Right renal pelvis (tissue), 4 donors: Measurements from ENCODE around the gene NBPF20. TPM values are rescaled to one million over a fixed set of nuclear protein-coding genes. Genes with fewer than 3 reads are reported as not detected.
"Not testable (repeated sequence)": the region's sequence is repeated elsewhere in the genome, so short reads cannot be mapped to it uniquely, and the experiment has no call there.

Source experiments
- DNase-seq, 4 donors: peaks; one replicate each; pipeline ENCODE4 v3.0.0-alpha.2; 2013; ENCODE audit warnings: low read depth in 4 of 4, low spot score in 3 of 4, missing footprints in 1 of 4
- polyA plus RNA-seq, 4 donors: library from polyadenylated mRNA; unstranded; fragments of 120-200 nt; gene quantifications; one replicate each; pipeline ENCODE4 v1.2.1, GENCODE V29; 2013; ENCODE audit not compliant: insufficient read length in 4 of 4

Gene NBPF20, protein sequence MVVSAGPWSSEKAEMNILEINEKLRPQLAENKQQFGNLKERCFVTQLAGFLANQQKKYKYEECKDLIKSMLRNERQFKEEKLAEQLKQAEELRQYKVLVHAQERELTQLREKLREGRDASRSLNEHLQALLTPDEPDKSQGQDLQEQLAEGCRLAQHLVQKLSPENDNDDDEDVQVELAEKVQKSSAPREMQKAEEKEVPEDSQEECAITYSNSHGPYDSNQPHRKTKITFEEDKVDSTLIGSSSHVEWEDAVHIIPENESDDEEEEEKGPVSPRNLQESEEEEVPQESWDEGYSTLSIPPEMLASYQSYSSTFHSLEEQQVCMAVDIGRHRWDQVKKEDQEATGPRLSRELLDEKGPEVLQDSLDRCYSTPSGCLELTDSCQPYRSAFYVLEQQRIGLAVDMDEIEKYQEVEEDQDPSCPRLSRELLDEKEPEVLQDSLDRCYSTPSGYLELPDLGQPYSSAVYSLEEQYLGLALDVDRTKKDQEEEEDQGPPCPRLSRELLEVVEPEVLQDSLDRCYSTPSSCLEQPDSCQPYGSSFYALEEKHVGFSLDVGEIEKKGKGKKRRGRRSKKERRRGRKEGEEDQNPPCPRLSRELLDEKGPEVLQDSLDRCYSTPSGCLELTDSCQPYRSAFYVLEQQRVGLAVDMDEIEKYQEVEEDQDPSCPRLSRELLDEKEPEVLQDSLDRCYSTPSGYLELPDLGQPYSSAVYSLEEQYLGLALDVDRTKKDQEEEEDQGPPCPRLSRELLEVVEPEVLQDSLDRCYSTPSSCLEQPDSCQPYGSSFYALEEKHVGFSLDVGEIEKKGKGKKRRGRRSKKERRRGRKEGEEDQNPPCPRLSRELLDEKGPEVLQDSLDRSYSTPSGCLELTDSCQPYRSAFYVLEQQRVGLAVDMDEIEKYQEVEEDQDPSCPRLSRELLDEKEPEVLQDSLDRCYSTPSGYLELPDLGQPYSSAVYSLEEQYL (N-terminal part only)
- polyA plus RNA-seq = 1 to 10 TPM; 1.0 to 2.4 (median 1.5) TPM

DNA sequence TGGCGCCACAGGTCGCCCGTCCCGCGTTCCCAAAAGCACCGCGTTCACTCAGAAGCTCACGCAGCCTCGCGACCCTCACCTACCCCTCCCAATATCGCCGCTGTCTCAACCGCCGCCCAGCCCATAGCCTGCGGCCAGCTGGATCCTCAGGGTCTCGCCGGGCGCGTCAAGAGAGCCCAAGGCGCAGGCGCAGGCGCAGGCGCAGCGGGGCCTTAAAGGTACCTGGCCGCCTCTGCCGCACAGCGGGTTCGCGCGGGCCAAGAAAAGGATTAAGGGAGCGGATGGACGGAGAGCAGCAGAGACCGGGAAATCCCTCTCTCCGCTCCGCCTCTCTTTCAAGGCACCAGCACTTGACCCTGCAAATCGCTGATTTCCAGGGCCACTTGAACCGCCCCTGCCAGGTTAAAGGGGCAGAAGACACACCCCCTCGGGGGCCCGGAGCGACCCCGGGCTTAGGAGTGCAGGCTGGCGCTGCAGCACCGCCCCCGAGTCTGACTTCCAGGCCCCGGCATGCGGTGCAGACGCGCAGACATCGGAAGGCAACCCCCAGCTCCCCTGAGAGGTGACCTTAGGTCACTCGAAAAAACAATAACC lies at the start of gene NBPF20:
TSS of gene NBPF20 (minus strand) at position 168 of the 594 bp plus-strand sequence. CDS start 20,331 bp downstream, outside the sequence.
- DNase-seq = peak; percentile 48 to 60 (median 50)

DNA sequence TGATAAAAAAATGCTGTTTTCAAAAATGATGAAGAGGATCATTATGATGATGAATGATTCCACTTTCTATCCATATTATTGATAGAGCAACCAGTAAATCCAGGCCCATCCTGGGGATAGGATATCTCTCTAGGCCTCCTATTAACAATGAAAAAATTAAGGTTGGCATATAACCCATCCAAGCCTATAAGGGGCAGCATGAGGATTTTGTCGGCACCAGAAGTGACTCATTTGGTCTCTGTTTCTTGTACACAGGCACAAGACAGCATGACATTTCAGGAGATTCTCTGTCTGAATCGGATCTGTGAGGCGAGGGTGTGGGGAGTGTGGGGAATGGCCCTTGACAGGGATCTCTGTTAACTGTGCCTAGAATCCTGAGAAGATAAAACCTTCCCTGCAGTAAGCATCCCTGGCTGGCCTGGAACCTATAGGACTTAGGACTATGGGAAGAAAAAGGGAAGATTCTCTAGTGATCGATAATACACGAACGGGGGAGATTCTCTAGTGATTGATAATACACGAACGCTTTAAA lies 49.5 kb upstream of the NBPF20 start:
- DNase-seq = not testable (repeated sequence)

DNA sequence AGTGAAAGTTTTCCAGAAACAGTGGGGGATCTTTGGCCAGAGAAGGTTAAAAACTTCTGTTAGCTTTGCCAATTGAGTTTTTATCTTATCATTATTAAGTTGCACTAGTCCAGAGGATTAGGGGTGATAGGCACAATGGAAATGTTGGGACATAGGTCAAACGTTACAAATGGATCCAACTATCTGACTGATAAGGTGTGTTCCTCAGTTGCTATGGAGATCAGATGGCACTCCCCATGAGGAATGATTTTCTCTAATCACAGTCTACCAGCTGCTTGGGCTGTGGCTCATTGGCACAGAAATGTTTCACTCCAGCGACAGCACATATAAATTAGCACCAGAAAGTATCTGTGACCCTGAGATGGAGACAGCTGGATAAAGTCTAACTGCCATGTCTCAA lies 47.3 kb upstream of the NBPF20 start:
- DNase-seq = not testable (repeated sequence)

DNA sequence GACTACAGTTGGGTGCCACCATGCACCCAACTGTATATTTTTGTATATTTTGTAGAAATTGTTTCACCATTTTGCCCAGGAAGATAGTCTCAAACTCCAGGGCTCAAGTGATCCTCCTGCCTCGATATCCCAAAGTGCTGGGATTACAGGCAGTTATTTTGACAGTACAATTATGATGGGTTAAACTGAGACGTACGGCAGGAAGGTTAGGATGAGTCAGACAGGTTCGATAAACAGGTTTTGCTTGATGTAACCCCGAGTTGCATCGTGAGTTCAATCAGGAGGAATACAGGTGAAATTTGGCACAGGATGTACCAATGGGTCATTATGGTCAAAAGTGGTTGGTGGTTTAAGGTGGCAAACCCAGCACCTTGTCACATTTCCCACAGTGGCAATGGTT lies 46.0 kb upstream of the NBPF20 start:
- DNase-seq = not testable (repeated sequence)

DNA sequence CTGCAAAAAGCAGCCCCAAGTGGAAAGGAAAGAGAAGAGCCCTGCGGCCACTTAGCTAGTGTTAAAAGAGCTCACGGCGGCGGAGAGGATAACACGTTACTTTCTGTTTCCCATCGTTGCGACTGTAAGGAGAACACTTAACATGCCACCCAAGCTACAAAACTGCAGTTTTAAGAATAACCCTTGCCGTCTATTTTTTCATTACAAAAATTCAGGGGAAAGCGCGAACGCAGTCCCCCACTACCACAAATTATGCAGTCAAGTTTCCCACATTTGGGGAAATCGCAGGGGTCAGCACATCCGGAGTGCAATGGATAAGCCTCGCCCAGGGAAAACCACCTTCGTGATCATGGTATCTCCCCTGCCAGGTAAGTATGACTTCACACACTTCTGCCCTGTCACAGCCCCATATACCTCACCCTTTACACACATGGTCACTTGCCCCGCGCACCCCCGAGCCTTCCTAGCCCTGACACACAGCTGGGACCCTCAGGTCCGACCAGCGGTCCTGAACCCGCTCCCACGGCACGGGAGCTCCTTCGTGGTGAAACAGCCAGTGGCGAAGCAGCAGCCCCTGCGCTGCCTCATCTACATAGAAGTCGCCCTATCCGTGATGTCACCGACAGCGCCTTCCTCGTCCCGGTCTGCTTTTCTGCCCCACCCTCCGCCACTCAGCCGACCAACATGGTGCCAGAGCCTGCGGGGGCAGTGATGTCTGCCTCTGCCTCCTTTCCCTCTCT lies 40.2 kb upstream of the NBPF20 start:
- DNase-seq = peak; percentile 25 to 54 (median 28)

DNA sequence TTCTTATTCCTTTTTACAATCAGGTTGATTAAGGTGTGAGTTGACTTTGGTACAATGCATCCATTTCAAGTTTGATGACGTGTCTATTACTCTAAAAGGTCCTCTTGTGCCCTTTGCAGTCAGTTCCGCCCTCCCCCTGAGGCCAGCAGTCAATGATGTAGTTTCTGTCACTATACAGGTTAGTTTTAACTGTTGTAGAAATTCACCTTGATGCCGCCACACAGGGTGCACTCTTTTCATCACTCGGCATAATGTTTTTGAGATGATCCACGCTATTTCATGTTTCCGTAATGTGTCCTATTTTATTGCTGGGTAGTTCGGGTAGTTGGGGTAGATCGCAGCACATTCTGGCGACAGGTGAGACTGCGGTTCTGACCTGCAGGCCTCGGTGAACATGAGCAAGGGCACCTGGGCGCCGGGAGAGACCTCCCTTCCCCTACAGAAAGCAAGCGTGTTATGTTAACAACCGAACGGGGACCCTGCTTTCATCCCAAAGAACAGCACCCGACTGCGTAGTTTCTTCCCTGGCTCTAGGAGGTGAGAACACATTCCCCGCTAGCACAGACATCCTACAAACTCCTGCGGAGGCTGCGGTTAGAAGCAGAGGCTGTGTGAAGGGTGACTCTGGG lies 39.4 kb upstream of the NBPF20 start:
- DNase-seq = not testable (repeated sequence)

DNA sequence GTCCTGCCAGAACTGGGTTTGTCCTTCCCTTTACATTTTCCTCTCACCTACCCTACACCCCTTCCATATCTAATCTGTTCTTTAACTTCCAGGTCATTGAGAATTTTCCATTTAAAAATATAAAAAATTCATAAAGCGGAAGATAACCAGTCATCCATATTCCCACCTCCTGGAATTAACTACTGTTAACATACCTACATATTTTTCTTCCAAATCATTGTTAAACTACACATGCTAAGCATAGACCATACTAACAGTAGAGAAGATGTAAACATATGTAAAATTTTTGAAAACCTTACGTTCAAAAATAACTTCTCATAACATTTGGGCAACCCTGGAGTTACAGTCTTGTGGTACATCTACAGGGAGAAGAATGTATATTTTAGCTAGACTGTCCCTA lies 38.6 kb upstream of the NBPF20 start:
- DNase-seq = not testable (repeated sequence)

DNA sequence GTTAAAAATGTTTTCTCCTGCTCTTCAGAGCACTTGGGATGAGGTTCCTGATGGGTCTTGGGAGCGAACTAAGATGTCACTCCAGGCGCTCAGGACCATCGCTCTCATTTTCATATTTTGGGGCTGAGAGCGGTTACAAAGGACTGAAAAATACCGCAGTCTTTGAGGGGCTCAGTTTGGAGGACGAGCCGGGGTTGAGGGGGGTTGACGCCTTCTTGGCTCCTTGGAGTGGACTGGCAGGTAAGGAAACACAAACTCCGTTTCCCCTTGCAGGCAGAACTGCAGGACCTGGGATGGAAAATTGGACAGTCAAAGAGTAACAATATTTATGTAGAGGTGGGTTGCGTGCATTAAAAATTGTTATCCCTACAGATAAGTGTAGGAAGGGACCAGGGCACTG lies 35.3 kb upstream of the NBPF20 start:
- DNase-seq = not testable (repeated sequence)

DNA sequence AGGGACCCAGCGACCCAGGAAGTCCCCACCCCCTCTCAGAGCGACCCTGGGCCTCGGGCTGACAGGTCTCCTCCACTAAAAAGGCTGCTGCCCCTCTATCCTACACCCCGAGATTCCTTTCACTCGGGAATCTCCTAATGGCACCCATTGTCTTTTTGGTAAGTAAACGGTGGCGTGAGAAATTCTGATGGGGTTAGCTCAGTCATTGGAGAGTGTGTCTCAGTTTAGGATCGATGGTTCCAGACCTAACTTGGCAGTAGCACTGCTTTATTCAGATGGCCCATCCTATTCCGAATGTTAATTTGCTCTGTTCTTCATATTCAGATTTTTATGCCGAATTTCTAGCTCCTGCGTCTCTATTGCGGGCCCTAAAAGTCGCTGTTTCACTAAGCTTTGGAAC lies 34.6 kb upstream of the NBPF20 start:
- DNase-seq = not testable (repeated sequence)

DNA sequence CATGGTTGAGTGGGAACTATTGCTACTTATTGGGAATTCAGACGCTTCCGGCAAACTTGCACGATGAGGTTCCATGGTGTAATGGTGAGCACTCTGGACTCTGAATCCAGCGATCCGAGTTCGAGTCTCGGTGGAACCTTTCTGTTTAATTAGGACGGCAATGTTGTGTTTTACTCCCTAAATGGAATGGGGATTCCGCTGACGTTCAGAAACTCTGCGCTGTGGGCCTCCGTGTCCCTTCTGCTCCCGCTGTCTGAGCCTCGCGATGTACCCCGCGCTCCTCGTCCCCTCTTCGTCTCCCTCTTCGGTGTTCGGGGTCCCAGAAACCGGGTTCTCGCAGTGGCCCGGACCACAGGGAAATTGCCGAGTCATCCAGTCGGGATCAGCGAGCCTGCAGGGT lies 34.2 kb upstream of the NBPF20 start:
- DNase-seq = not testable (repeated sequence)

DNA sequence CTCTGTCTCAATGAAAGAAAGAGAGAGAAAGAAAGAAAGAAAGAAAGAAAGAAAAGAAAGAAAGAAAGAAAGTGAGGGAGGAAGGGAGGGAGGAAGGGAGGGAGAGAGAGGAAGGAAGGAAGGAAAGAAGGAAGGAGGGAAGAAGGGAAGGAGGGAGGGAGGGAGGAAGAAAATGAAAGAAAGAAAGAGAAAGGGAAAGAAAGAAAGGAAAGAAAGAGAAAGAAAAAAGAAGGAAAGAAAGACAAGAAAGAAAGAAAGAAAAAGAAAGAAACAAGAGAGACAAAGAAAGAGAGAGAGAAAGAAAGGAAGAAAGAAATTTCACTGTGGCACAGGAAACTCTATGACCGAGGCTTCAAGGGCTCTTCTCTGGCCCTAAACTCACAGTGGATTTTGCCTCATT lies 33.7 kb upstream of the NBPF20 start:
- DNase-seq = not testable (repeated sequence)

DNA sequence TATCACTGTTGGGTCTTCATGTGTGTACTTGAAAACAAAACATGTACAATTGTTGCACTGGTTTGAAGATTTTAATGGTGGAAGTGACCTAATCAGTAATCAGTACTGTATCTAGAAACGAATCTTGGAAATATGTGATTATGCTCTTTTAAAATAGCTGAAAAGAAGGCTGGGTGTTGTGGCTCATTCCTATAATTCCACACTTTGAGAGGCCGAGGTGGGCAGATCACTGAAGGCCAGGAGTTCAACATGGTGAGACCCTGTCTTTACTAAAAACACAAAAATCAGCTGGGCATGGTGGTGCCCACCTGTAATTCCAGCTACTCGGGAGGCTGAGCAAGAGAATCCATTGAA lies 29.4 kb upstream of the NBPF20 start:
- not testable (repeated sequence) for DNase-seq

DNA sequence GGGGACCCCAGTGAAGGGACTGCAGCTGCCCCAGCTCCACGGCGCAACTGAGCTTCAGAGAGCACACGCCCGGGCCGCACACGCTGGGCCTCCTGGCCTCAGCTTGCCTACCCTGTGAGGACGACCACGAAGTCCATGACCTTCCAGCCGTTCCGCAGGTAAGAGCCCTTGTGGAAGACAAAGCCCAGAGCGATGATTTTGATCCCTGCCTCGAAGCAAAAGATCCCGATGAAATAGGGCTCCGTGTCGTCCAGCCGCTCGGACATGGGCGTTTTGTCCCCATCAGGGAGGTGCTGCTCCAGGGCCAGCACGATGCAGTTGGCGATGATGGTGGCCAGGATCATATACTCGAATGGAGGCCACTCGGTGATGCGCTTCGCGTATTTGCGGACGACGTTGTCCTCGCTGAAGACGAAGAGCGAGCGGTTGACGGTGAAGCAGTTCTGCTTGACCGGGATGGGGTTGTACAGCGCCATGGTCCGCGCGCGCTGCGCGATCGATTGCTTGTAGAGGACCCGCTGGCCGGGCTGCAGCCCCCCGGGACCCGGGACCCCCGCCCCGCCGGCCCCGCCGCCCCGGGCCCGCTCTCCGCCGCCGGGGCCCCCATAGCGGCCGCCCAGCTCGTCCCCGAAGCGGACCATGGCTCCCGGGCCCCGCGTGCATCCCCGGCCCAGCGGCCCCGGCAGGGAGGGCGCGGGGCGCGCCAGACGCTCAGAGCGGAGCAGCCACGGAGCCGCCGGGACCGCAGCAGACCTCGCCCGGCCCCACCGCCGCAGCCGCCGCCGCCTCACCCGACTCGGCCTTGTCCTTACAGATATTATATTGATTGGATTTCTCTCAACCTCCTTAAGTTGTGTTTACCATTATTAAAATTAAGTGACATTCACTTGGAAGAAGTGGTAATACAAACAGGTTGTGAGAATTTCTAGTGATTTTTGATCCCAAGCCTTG lies 28.7 kb upstream of the NBPF20 start:
- not testable (repeated sequence) for DNase-seq

DNA sequence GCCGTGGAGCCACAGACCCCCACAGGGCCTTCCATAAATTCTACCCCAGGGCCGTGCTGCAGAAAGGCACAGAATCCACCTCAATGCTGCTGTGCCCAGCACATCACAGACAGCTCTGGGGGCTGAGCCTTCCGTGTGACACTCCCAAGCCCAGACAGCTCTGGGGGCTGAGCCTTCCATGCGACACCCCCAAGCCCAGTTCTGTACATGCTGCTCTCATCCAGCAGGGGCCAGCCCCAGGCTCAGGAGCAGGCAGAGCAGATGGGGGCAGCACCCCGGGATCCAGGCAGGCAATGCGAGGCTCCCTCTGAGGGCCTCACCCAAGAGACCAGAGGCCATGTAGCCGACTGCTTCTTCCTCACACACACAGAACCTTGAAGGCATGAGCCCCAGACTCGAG lies 27.1 kb upstream of the NBPF20 start:
- DNase-seq = not testable (repeated sequence)

DNA sequence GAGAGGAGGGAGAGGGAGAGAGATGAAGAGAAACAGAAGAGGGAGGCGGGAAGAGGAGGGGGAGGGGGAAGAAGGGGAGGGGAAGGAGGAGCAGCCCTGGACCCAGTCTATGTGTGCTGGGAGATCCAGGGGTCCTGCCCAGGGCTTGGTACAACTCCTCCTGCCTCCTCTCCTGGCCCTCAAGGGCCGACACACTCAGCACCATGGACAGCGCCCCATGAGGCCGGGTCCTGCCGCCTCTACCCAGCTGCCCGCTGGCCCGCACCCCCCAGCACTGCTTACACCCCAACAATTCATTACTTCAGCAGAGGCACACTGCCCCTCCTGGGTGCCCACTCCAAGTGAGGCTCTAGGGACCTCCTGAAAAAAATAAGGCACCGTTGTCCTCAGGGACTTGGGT lies 26.5 kb upstream of the NBPF20 start:
- DNase-seq = not testable (repeated sequence)

DNA sequence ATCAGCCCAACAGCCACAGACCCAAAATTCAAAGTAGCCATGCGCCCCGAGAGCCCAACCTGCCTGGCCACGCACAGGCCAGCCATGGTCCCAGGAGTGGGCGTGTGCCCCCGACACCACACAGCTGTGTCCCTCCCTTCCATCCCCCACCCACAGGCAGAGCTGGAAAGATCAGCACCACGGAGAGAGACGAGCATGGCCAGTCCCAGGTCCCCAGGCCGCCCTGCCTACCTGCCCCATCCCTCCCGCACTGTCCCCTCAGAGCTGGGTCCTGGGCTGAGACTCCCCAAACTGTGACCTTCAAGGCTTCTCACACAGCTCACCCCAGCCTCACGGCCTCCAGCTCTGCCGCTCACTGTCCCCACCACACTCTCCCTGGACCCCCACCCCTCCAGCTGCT lies 19.8 kb upstream of the NBPF20 start:
- DNase-seq = not testable (repeated sequence)

DNA sequence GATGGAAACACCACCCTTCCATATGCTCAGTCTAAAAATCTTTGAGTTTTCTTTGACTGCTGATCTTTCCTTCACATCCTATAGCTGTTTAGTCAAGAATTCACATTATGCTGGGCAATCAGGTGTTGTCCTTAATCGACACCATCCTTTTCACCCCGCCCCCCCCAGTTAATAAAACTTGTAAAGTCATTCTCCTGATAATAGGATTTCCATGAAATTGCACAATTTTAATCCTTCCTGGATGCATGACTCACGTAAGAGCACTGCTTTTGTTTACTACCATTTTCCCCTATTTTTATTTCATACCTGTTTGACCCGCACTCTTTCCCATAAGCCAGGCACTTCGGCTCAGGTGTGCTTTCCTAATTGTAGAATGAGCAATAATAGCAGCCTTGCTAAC lies 16.9 kb upstream of the NBPF20 start:
- not testable (repeated sequence) for DNase-seq
